GM12891 (cell line): ENCODE data around the gene SCAMP3. TPM values are rescaled to one million over a fixed set of nuclear protein-coding genes. Genes with fewer than 3 reads are reported as not detected.

Experiments
- DNase-seq: peaks from one replicate; pipeline ENCODE4 v3.0.0; 2011; ENCODE audit warnings: low spot score; ENCODE audit not compliant: insufficient read length
- FAIRE-seq: peaks from 2 replicates; lab custom pipeline; 2011; peaks lifted over from hg19 to GRCh38; lab: Jason Lieb, UNC
- PAX5 ChIP-seq: IDR thresholded peaks from 2 replicates; pipeline ENCODE4 v1.6.1; 2011; ENCODE audit warnings: low read length, moderate library complexity, mild to moderate bottlenecking; ENCODE audit not compliant: insufficient read depth, severe bottlenecking
- POLR2A ChIP-seq: IDR thresholded peaks from 2 replicates; pipeline ENCODE4 v1.6.1; 2011; ENCODE audit warnings: low read depth, low read length, control low read depth
- POLR2AphosphoS5 ChIP-seq: IDR thresholded peaks from 2 replicates; pipeline ENCODE4 v1.6.1; 2011; ENCODE audit warnings: low read depth, low read length, control low read depth
- POU2F2 ChIP-seq: IDR thresholded peaks from 2 replicates; pipeline ENCODE4 v1.6.1; 2011; ENCODE audit warnings: low read depth, mild to moderate bottlenecking, control low read depth, low read length, moderate library complexity
- SPI1 ChIP-seq: IDR thresholded peaks from 2 replicates; pipeline ENCODE4 v1.6.1; 2011; ENCODE audit warnings: low read depth, low read length, control low read depth
- TAF1 ChIP-seq: IDR thresholded peaks from 2 replicates; pipeline ENCODE4 v1.6.1; 2011; ENCODE audit warnings: low read depth, low read length, control low read depth
- polyA plus RNA-seq: library from polyadenylated mRNA; unstranded; fragments of >200 nt; gene quantifications from one replicate; pipeline ENCODE4 v1.2.1, GENCODE V29; 2012; ENCODE audit warnings: low read depth, missing spikeins, inconsistent platforms; ENCODE audit not compliant: missing spikeins

SCAMP3 gene
- polyA plus RNA-seq = 51.5 TPM

- peak; percentile 83 for TF ChIP-seq POLR2A
- peak; percentile 53 for TF ChIP-seq SPI1
- TF ChIP-seq POLR2AphosphoS5 = peak; percentile 84
- peak; percentile 52; the same call in 1 of the 2 replicates for TF ChIP-seq TAF1
- peak; percentile 63; the same call in 1 of the 2 replicates for TF ChIP-seq POU2F2
- no peak for TF ChIP-seq PAX5
- peak; percentile 95 for DNase-seq
- peak; percentile 99 for FAIRE-seq
Measured at GRCh38 chr1:155261852-155262673, at the start of gene SCAMP3. TSS of gene SCAMP3 (minus strand) at chr1:155262360. CDS start at chr1:155262151, 209 bp downstream.

- TF ChIP-seq PAX5 (no peak), TAF1 (no peak), POU2F2 (no peak), POLR2AphosphoS5 (no peak), SPI1 (no peak), POLR2A (no peak)
- DNase-seq (no peak), FAIRE-seq (no peak)
Measured at GRCh38 chr1:155309423-155310021, 47.4 kb upstream of the SCAMP3 start.

GRCh38 chr1:155308493-155309422 is 46.6 kb upstream of the SCAMP3 start, which contains the start of gene FDPS:
TSS of gene FDPS (plus strand) at chr1:155308866. CDS start at chr1:155309790, 924 bp downstream.
- DNase-seq (peak; percentile 94), FAIRE-seq (peak; percentile 97)
- peak; percentile 71 for TF ChIP-seq TAF1
- TF ChIP-seq SPI1 = no peak
- no peak for TF ChIP-seq POLR2AphosphoS5
- TF ChIP-seq POU2F2 = no peak
- TF ChIP-seq POLR2A = peak; percentile 81
- no peak for TF ChIP-seq PAX5

GRCh38 chr1:155307247-155307740 is 45.1 kb upstream of the SCAMP3 start:
- DNase-seq = no peak

GRCh38 chr1:155305881-155306391 is 43.8 kb upstream of the SCAMP3 start:
- TF ChIP-seq POLR2A = no peak
- no peak for TF ChIP-seq POLR2AphosphoS5
- TF ChIP-seq SPI1 = no peak
- TF ChIP-seq TAF1 = no peak
- no peak for TF ChIP-seq POU2F2
- no peak for TF ChIP-seq PAX5
- DNase-seq (no peak), FAIRE-seq (no peak)

More at GRCh38 chr1:155307247-155307740, 45.1 kb upstream of the SCAMP3 start:
- no peak for TF ChIP-seq POLR2A
- TF ChIP-seq TAF1 = no peak
- TF ChIP-seq POU2F2 = no peak
- TF ChIP-seq PAX5 = no peak
- no peak for TF ChIP-seq POLR2AphosphoS5
- TF ChIP-seq SPI1 = no peak
- no peak for FAIRE-seq

- TF ChIP-seq PAX5 (no peak), POU2F2 (no peak), TAF1 (no peak), POLR2AphosphoS5 (no peak), SPI1 (no peak), POLR2A (no peak)
- DNase-seq (no peak), FAIRE-seq (no peak)
Measured at GRCh38 chr1:155304558-155305063, 42.5 kb upstream of the SCAMP3 start.

GRCh38 chr1:155301342-155301841 is 39.2 kb upstream of the SCAMP3 start, which contains the start of gene PKLR:
TSS of gene PKLR (minus strand) at chr1:155301438. CDS start at chr1:155301395, 43 bp downstream.
- FAIRE-seq (no peak), DNase-seq (no peak)
- no peak for TF ChIP-seq POLR2A
- no peak for TF ChIP-seq POLR2AphosphoS5
- no peak for TF ChIP-seq TAF1
- TF ChIP-seq POU2F2 = no peak
- no peak for TF ChIP-seq SPI1
- no peak for TF ChIP-seq PAX5
